Measurements from ENCODE around the gene GPR18. TPM values are rescaled to one million over a fixed set of nuclear protein-coding genes. Genes with fewer than 3 reads are reported as not detected.

GPR18 gene
- total RNA-seq, 1 experiment from 2014 or later, result not detected

DNA sequence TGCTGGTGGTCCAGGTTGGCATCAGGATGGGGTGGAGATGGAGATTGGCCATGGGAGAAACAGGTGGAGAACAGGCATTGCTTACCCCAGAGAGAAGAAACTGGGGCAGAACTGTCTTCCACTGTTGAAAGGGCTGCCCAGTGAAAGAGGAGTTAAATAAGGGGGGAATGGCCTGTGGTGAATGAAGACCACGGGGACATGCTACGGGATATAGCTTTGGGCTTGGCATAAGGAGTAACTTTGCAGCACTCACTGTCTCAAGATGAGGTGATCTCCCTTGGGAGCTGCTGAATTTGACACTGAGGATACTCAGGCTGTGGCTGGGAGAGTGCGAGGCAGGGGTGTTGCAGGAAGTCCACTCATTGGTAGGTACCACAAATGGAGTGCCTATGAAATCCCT, 10.6 kb upstream of the GPR18 start:
- Histone ChIP-seq H3K4me2 (ENCODE audit: low read length) (no peak overlapping the region), H3K9me3 (ENCODE audit: control insufficient read depth in 1 of 2, insufficient read depth in 1 of 2, low read depth in 1 of 2, low read length in 2 of 2) (no peaks in the 10 kb centered on the region), H3K27ac (ENCODE audit: low read depth, low read length) (no peak overlapping the region), H3K36me3 (ENCODE audit: control insufficient read depth in 1 of 2, insufficient read depth in 2 of 2, low read length in 2 of 2) (0 out of 4 replicates have a peak, but pooled peaks cover 0 to 4% of the 10 kb centered on the region in 2 experiments), H3K9ac (ENCODE audit: low read length) (no peak overlapping the region), H3K79me2 (ENCODE audit: insufficient read depth, low read length) (peaks cover 30% of the 10 kb centered on the region), H4K20me1 (ENCODE audit: insufficient read depth) (no peaks in the 10 kb centered on the region), H3K9me2 (ENCODE audit: insufficient read depth) (no peaks in the 10 kb centered on the region), H3K4me1 (ENCODE audit: control insufficient read depth in 1 of 2, insufficient read depth in 2 of 2, low read length in 2 of 2) (no peaks in the 10 kb centered on the region), H3K4me3 (replicated peaks in 1 of 2; ENCODE audit: low read depth in 1 of 2, low read length in 2 of 2) (no peak overlapping the region), H2AFZ (ENCODE audit: low read depth, low read length, poor library complexity, severe bottlenecking) (no peak overlapping the region), H3K27me3 (ENCODE audit: insufficient read depth, low read length) (no peaks in the 10 kb centered on the region)
- ChIA-PET CTCF (interaction anchor here (0.6 to 6.7 kb wide), 10 partner anchors 9 to 689 kb away, joined by 3 to 90 read pairs (median 8); partner anchors contain the start of gene UBAC2), RAD21 (ENCODE audit: low non-redundant PET in 1 of 2, low total read pairs in 2 of 2, uncharacterized antibody in 2 of 2, unreplicated experiment in 2 of 2) (interaction anchor here (0.6 to 0.7 kb wide), 2 partner anchors 173 to 726 kb away, joined by 3 to 8 read pairs; no protein-coding TSS in a partner anchor), POLR2A (no interaction called here)
- no TSS peak for BruUV-seq (replicated peaks)
- ATAC-seq (no peak), DNase-seq (ENCODE audit: low read depth, low spot score) (no peak)
- no peak for TF ChIP-seq SRF (IDR thresholded peaks at IDR 0.05; ENCODE audit: low read depth)
- no peak for TF ChIP-seq FOSL1 (IDR thresholded peaks at IDR 0.05; ENCODE audit: low read depth)
- TF ChIP-seq EGR1 (IDR thresholded peaks at IDR 0.05; ENCODE audit: low read depth), result no peak
- no peak for TF ChIP-seq JUND (IDR thresholded peaks at IDR 0.05)
- no peak for TF ChIP-seq SP1 (IDR thresholded peaks at IDR 0.05; ENCODE audit: low read depth)
- no peak for TF ChIP-seq CBX3 (IDR thresholded peaks at IDR 0.05; ENCODE audit: low read depth)
- TF ChIP-seq, protein P1, sequence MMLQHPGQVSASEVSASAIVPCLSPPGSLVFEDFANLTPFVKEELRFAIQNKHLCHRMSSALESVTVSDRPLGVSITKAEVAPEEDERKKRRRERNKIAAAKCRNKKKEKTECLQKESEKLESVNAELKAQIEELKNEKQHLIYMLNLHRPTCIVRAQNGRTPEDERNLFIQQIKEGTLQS (IDR thresholded peaks at IDR 0.05), result no peak
- no peak for TF ChIP-seq CEBPB (IDR thresholded peaks at IDR 0.05; ENCODE audit: low read depth)
- TF ChIP-seq, protein P2, sequence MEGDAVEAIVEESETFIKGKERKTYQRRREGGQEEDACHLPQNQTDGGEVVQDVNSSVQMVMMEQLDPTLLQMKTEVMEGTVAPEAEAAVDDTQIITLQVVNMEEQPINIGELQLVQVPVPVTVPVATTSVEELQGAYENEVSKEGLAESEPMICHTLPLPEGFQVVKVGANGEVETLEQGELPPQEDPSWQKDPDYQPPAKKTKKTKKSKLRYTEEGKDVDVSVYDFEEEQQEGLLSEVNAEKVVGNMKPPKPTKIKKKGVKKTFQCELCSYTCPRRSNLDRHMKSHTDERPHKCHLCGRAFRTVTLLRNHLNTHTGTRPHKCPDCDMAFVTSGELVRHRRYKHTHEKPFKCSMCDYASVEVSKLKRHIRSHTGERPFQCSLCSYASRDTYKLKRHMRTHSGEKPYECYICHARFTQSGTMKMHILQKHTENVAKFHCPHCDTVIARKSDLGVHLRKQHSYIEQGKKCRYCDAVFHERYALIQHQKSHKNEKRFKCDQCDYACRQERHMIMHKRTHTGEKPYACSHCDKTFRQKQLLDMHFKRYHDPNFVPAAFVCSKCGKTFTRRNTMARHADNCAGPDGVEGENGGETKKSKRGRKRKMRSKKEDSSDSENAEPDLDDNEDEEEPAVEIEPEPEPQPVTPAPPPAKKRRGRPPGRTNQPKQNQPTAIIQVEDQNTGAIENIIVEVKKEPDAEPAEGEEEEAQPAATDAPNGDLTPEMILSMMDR (IDR thresholded peaks at IDR 0.05 in 2 of 3, conservative IDR thresholded peaks at IDR 0.05 in 1 of 3; ENCODE audit: borderline replicate concordance in 1 of 3, insufficient read depth in 1 of 3, low read depth in 2 of 3, low read length in 2 of 3), result no peak
- no peak for TF ChIP-seq EZH2 (IDR thresholded peaks at IDR 0.05)
- TF ChIP-seq RAD21 (IDR thresholded peaks at IDR 0.05; ENCODE audit: low read depth), result no peak
- intact Hi-C loops (cut with micrococcal nuclease), result loop anchor here (1.0 to 10.0 kb wide), 4 partner anchors 72 to 424 kb away; no protein-coding TSS in a partner anchor
